ENCODE results near the gene RPN2. TPM values are rescaled to one million over a fixed set of nuclear protein-coding genes. Genes with fewer than 3 reads are reported as not detected.

The RPN2 gene
- total RNA-seq, 1 donor from 2014 or later: 168 TPM

DNA sequence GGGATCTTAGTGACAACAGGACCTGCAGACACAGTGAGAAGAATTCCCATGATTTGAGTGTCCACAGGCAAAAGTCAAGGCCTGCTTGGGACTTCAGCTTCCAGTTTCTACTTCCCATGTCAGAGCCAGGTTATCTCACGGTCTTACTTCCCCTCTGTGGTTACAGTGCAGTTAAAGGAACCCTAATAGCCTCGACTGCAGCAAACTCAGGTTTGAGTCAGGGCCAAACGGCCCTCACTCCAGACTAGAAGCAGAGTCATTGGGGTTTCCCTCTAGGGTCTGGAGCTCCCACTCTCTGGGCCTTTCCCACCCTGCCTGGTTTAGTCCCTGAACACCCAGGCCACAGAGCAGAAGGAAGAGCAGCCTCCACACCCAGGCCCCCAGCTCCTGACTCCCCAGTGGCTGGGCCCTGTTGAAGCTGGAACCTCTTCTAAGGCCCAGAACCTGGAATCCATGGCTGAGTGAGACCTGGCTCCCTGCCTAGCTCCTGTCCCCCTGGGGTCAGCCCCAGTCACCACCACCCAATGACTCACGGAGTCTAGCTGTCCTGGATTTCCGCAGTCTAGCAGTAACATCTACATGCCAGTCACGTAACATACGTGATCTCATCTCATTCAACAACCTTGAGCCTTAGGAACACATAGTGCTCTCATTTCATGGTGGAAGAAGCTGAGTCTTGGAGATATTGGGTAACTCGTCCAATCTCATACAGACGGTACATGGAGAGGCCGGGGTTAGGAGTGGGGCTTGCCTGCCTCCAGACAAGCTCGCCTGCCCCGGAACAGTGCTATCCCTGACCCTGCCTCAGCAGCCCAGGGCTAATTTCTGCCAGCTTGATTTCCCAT, 91.7 kb downstream of the RPN2 start:
- H3K36me3 Mint-ChIP-seq (ENCODE audit: unreplicated experiment): no peaks in the 10 kb centered on the region
- no peak for DNase-seq (ENCODE audit: extremely low spot score, unreplicated experiment)
- H3K27me3 Mint-ChIP-seq (ENCODE audit: unreplicated experiment): peaks cover 13% of the 10 kb centered on the region
- no peaks in the 10 kb centered on the region for H3K9me3 Mint-ChIP-seq (ENCODE audit: unreplicated experiment)
- no peak overlapping the region for H3K27ac Mint-ChIP-seq (ENCODE audit: unreplicated experiment)
- TF ChIP-seq, protein P1, sequence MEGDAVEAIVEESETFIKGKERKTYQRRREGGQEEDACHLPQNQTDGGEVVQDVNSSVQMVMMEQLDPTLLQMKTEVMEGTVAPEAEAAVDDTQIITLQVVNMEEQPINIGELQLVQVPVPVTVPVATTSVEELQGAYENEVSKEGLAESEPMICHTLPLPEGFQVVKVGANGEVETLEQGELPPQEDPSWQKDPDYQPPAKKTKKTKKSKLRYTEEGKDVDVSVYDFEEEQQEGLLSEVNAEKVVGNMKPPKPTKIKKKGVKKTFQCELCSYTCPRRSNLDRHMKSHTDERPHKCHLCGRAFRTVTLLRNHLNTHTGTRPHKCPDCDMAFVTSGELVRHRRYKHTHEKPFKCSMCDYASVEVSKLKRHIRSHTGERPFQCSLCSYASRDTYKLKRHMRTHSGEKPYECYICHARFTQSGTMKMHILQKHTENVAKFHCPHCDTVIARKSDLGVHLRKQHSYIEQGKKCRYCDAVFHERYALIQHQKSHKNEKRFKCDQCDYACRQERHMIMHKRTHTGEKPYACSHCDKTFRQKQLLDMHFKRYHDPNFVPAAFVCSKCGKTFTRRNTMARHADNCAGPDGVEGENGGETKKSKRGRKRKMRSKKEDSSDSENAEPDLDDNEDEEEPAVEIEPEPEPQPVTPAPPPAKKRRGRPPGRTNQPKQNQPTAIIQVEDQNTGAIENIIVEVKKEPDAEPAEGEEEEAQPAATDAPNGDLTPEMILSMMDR (IDR thresholded peaks at IDR 0.05): no peak
- H3K4me3 Mint-ChIP-seq (ENCODE audit: unreplicated experiment): no peak overlapping the region
- peaks cover 2% of the 10 kb centered on the region for H3K4me1 Mint-ChIP-seq (ENCODE audit: unreplicated experiment)

DNA sequence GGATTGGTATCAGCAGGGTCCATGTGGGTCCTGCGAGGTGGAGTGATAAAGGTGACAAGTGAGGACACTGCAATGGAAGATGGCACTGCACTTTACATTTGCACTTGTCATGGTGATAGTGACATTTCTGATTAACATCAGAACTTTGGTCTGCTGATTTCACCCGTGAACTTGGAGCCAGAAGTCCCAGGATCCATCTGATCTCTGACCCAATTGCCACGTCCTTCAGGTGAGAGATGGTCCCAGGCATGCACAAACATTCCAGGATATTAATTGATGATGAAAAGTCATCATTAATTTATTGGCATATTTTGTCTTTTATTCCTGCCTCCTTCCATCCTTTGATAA, 92.3 kb downstream of the RPN2 start:
- H3K4me1 Mint-ChIP-seq (ENCODE audit: unreplicated experiment): peaks cover 3% of the 10 kb centered on the region
- H3K4me3 Mint-ChIP-seq (ENCODE audit: unreplicated experiment): no peak overlapping the region
- no peaks in the 10 kb centered on the region for H3K9me3 Mint-ChIP-seq (ENCODE audit: unreplicated experiment)
- TF ChIP-seq, protein P1 (IDR thresholded peaks at IDR 0.05): no peak
- H3K27ac Mint-ChIP-seq (ENCODE audit: unreplicated experiment): no peak overlapping the region
- H3K27me3 Mint-ChIP-seq (ENCODE audit: unreplicated experiment): peaks cover 12% of the 10 kb centered on the region
- no peaks in the 10 kb centered on the region for H3K36me3 Mint-ChIP-seq (ENCODE audit: unreplicated experiment)
- no peak for DNase-seq (ENCODE audit: extremely low spot score, unreplicated experiment)

DNA sequence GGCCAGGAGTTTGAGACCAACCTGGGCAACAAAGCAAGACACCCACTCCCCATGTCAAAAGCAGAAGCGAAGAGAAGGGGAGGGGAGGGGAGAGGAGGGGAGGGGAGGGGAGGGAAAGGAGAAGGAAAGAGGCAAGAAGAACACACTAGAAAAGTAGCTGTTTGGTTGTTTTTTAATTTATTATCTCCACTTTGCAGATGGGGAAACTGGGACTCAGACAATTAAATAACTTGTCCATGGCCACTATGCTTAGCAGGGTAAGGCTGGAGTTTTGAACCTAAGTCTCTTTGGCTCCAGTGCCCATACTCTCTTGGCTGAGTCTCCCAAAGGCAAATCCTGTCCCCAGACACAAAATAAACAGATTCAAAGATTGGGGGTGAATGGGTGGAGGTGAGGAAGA, 94.9 kb downstream of the RPN2 start:
- Mint-ChIP-seq H3K9me3 (ENCODE audit: unreplicated experiment) (no peaks in the 10 kb centered on the region), H3K27me3 (ENCODE audit: unreplicated experiment) (no peaks in the 10 kb centered on the region), H3K4me3 (ENCODE audit: unreplicated experiment) (no peak overlapping the region), H3K4me1 (ENCODE audit: unreplicated experiment) (peaks cover 13% of the 10 kb centered on the region), H3K36me3 (ENCODE audit: unreplicated experiment) (no peaks in the 10 kb centered on the region), H3K27ac (ENCODE audit: unreplicated experiment) (no peak overlapping the region)
- TF ChIP-seq, protein P1 (IDR thresholded peaks at IDR 0.05): no peak
- DNase-seq (ENCODE audit: extremely low spot score, unreplicated experiment): no peak

DNA sequence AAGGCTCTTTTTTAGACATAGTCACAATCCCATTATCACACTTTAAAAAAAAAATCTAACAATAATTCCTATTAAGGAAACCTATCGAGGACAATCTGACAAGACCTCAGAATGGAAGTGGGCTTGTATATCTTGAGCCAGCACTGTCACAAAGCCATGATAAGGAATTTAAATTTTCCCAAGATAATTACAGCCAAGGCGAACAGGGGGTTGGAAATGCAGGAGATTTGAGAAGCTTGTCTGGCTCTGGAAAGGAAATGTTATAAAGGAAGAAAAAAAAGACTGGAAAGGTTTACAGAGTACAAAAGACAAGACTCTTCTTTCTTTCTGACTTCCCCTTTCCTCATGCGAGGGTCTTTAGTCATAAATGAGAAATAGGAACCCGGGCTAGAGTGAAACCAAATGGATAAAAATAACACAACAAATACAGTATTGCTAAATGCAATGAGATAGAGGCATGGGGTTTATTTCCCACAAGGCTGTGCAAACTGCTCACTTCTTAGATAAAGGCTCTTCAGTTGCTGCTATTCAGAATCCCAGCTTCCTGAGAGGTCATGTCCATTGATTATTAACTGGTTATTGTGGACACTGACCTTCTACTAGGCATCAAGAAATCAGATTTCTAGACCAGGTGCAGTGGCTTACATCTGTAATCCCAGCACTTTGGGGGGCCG, 95.9 kb downstream of the RPN2 start:
- TF ChIP-seq, protein P1 (IDR thresholded peaks at IDR 0.05): no peak
- H3K4me1 Mint-ChIP-seq (ENCODE audit: unreplicated experiment): peaks cover 11% of the 10 kb centered on the region
- H3K4me3 Mint-ChIP-seq (ENCODE audit: unreplicated experiment): no peak overlapping the region
- peaks cover 2% of the 10 kb centered on the region for H3K27me3 Mint-ChIP-seq (ENCODE audit: unreplicated experiment)
- H3K36me3 Mint-ChIP-seq (ENCODE audit: unreplicated experiment): no peaks in the 10 kb centered on the region
- no peaks in the 10 kb centered on the region for H3K9me3 Mint-ChIP-seq (ENCODE audit: unreplicated experiment)
- no peak overlapping the region for H3K27ac Mint-ChIP-seq (ENCODE audit: unreplicated experiment)
- no peak for DNase-seq (ENCODE audit: extremely low spot score, unreplicated experiment)
